ENCODE data around the gene ELMO2.

The ELMO2 gene

GRCh38 chr20:46423342-46423741, 16.9 kb upstream of the ELMO2 start:
- no peak for ATAC-seq
- TF ChIP-seq PATZ1 (CRISPR knock-in tag; IDR thresholded peaks at IDR 0.05; ENCODE audit: borderline replicate concordance) (no peak), ZNF565 (CRISPR knock-in tag; conservative IDR thresholded peaks at IDR 0.05; ENCODE audit: low read depth) (no peak), SNAI2 (CRISPR knock-in tag; IDR thresholded peaks at IDR 0.05) (no peak), ARNTL (CRISPR knock-in tag; IDR thresholded peaks at IDR 0.05; ENCODE audit: borderline replicate concordance, low read depth) (no peak), CSDC2 (CRISPR knock-in tag; IDR thresholded peaks at IDR 0.05) (no peak), GLIS3 (CRISPR knock-in tag; IDR thresholded peaks at IDR 0.05) (no peak), OSR1 (CRISPR knock-in tag; IDR thresholded peaks at IDR 0.05) (no peak), TSHZ2 (CRISPR knock-in tag; IDR thresholded peaks at IDR 0.05) (no peak), ZC3H10 (CRISPR knock-in tag; IDR thresholded peaks at IDR 0.05) (no peak), ZNF8 (CRISPR knock-in tag; IDR thresholded peaks at IDR 0.05) (no peak), TCF4 (CRISPR knock-in tag; IDR thresholded peaks at IDR 0.05; ENCODE audit: borderline replicate concordance) (no peak), ZFP30 (CRISPR knock-in tag; IDR thresholded peaks at IDR 0.05) (no peak), PPARA (CRISPR knock-in tag; IDR thresholded peaks at IDR 0.05; ENCODE audit: borderline replicate concordance) (no peak), POU6F1 (CRISPR knock-in tag; IDR thresholded peaks at IDR 0.05; ENCODE audit: borderline replicate concordance, low read depth) (no peak), CSRNP3 (CRISPR knock-in tag; IDR thresholded peaks at IDR 0.05) (no peak)

GRCh38 chr20:46420878-46421277, 14.5 kb upstream of the ELMO2 start:
- TF ChIP-seq BACH2 (CRISPR knock-in tag; IDR thresholded peaks at IDR 0.05; ENCODE audit: borderline replicate concordance) (no peak), ZNF8 (CRISPR knock-in tag; IDR thresholded peaks at IDR 0.05) (no peak), SNAI2 (CRISPR knock-in tag; IDR thresholded peaks at IDR 0.05) (no peak), GLIS3 (CRISPR knock-in tag; IDR thresholded peaks at IDR 0.05) (no peak), POU6F1 (CRISPR knock-in tag; IDR thresholded peaks at IDR 0.05; ENCODE audit: borderline replicate concordance, low read depth) (no peak), ARNTL (CRISPR knock-in tag; IDR thresholded peaks at IDR 0.05; ENCODE audit: borderline replicate concordance, low read depth) (no peak), ZNF70 (CRISPR knock-in tag; IDR thresholded peaks at IDR 0.05) (no peak), PPARA (CRISPR knock-in tag; IDR thresholded peaks at IDR 0.05; ENCODE audit: borderline replicate concordance) (no peak), ZNF565 (CRISPR knock-in tag; conservative IDR thresholded peaks at IDR 0.05; ENCODE audit: low read depth) (no peak), TCF4 (CRISPR knock-in tag; IDR thresholded peaks at IDR 0.05; ENCODE audit: borderline replicate concordance) (no peak), CSDC2 (CRISPR knock-in tag; IDR thresholded peaks at IDR 0.05) (no peak), TOX (CRISPR knock-in tag; IDR thresholded peaks at IDR 0.05; ENCODE audit: borderline replicate concordance) (no peak), RARB (CRISPR knock-in tag; IDR thresholded peaks at IDR 0.05) (no peak), TSHZ2 (CRISPR knock-in tag; IDR thresholded peaks at IDR 0.05) (no peak), ISL1 (CRISPR knock-in tag; IDR thresholded peaks at IDR 0.05) (no peak), ZFP30 (CRISPR knock-in tag; IDR thresholded peaks at IDR 0.05) (no peak), ESRRG (CRISPR knock-in tag; IDR thresholded peaks at IDR 0.05) (no peak)
- no peak for ATAC-seq

Data from SK-N-SH treated with all-trans-retinoic acid at 6 μM for 48 hours (cell line).